NCI-H128 (cell line): ENCODE measurements around the gene GPR148.

Source experiments
- DNase-seq: peaks from one replicate; lab custom pipeline; 2025; ENCODE audit not compliant: unreplicated experiment; lab: John Stamatoyannopoulos, UW

The GPR148 gene

DNA sequence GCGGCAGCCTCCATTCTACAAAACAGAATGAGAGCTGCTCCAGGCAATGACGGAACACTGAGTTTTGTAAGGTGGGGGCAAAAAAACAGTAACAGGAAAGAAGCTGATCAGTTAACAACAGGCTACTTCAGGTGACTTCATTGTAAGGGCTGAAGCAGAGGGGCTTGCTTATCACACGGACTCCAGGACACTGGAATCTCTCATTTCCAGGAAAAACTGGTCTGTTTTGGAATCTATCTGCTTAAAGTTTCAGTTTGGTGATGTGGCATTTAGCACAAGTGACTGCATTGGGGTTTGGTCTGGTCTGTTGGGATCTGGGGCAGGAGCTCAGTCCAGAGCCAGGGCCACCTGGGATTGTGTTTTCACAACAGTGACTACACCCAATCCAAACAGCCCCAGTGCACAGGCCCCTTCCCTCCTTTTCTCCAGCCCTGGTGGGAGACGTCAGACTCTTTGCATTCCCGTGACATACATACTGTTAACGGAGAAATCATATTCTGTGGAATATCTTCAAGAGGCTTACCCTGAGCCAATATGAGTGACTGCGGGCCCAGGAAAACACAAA, 40.6 kb downstream of the GPR148 start:
- no peak for DNase-seq

GRCh38 chr2:130776550-130776949, 47.7 kb downstream of the GPR148 start:
- no peak for DNase-seq

GRCh38 chr2:130778781-130779180, 49.9 kb downstream of the GPR148 start:
- no peak for DNase-seq
